ENCODE data around the gene P2RY13.

GRCh38 chr3:151305775-151306151 lies 23.6 kb downstream of the P2RY13 start:
- TF ChIP-seq POLR2AphosphoS5 (IDR thresholded peaks at IDR 0.05; ENCODE audit: low read depth, low read length) (no peak), POLR2A (IDR thresholded peaks at IDR 0.05; ENCODE audit: low read depth, low read length) (no peak)
